GM18508 (cell line): ENCODE measurements around the gene DACT1.

Source experiments
- ATAC-seq: cut with Tn5 transposase; IDR thresholded peaks from one replicate; pipeline ENCODE4 v1.9.1; 2021; ENCODE audit warnings: moderate number of reproducible peaks; ENCODE audit not compliant: insufficient read depth, unreplicated experiment

Gene DACT1

GRCh38 chr14:58665773-58666500 is 28.2 kb downstream of the DACT1 start:
- ATAC-seq, result no peak

GRCh38 chr14:58666737-58667136 is 29.0 kb downstream of the DACT1 start:
- no peak for ATAC-seq

- no peak for ATAC-seq
Measured at GRCh38 chr14:58667900-58668299, 30.1 kb downstream of the DACT1 start.

DNA sequence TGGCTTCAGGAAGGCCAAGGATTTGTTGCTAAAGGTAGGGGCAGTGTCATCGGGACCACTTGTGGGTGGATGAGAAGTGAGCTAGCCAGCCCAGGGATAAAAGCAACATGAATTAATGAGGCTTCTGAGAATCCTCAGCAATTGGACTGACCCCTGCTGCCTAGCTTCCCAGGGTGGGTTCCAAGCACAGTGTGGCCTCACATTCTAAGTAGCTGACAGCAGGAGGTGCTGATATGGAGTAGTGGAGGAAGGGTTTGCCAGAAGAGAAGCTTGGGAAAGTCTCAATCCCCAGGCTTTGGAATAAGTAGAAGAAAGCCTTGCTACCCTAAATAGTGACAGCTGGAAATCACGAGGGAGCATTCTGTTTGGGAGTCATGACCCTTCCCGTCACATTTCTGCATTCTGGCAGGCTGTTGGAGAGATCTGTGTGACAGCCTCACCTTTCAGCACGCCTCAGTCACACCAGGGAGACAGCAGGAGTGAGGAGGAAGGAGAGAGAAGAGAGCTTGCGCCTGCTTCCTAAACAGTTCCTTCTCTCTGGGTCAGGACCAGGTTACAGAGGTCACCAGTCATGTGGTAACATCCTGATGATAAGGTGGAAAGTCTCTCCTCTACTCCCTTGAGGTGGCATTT is 31.2 kb downstream of the DACT1 start:
- no peak for ATAC-seq

DNA sequence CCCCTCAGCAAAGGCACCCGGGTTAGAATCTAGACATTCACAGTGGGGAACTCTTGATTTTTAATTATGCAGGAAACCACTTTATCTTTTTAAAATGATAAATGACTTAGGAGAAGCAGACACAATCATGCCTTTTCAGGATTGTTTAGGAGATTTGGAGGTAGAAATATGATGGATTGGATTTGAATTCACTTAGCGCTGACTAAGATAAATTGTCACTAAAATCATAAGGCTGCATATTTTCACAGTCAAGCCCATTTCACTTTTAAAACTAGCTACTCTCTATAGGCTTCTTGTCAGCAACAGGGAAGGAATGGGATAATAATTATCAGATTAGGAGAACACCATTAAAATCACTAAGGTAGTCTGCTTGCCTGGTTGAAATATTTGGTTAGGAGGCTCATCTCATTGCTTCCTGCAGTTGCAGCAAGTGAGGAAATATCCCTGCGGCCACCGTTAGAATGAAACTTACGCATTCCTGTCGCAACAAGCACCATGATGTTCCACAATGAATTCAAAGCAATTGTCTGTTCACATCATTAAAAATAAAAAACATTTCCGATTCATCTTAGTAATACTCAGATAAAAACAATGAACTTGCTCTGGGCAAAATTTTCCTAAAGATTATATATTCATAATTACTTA is 31.9 kb downstream of the DACT1 start:
- no peak for ATAC-seq

GRCh38 chr14:58671024-58671423 is 33.3 kb downstream of the DACT1 start:
- ATAC-seq, result no peak

GRCh38 chr14:58671436-58671835 is 33.7 kb downstream of the DACT1 start:
- no peak for ATAC-seq

DNA sequence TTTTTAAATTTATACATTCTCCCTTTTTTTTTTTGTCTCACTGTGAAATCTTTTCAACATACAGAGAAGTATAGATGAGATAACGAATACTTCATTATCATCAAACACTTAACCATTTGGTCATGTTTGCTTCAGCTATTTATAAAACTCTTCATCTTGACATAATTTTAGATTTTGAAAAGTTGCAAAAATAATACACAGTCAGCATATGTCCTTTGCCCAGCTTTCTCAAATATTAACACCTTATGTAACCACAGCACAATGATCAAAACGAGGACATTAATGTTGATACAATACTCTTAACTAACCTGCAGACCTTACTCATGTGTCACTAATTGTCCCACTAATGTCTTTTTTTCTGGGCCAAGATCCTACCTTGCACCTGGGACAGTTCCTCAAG is 36.0 kb downstream of the DACT1 start:
- ATAC-seq, result no peak

GRCh38 chr14:58677001-58677400 is 39.2 kb downstream of the DACT1 start:
- ATAC-seq, result no peak

GRCh38 chr14:58677517-58677916 is 39.8 kb downstream of the DACT1 start:
- ATAC-seq, result no peak

DNA sequence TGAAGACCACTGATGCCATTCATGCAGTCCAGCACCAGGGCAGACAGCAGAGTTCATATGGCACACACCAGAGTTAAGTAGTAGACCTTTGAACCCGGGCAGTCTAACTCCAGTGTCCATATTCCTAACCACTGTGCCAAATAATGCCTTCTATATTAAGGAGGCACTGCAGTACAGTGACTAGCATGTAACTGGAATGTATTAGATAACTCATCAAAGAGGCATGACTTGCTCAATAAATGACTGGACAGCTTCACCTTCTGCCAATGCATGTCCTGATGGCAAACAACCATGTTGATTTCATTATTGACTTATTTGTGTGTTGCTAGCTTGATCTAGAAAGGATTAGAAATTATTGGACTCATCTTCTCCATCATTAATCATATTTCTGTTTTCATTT is 40.2 kb downstream of the DACT1 start:
- ATAC-seq, result no peak

DNA sequence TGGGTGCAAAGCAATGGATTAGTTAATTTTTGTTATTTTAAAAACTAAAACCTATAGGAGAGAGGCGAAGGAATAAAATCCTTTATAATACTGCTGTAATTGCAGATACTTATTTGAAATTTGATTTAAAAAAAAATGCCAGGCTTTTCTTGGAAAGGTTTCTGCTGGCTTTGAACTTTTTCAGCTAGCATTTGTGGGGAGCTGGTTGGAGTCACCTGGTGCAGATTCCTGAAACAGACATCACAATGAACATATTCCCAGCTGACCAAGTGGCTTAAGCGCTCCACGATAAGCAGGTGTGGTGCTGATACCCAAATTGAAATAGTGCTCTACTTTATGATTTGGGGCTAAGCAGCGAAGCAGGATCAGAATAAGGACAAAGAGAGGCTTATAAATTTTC is 42.9 kb downstream of the DACT1 start:
- no peak for ATAC-seq

- no peak for ATAC-seq
Measured at GRCh38 chr14:58687232-58687795, 49.6 kb downstream of the DACT1 start.

GRCh38 chr14:58690801-58691516 is 53.2 kb downstream of the DACT1 start:
- no peak for ATAC-seq

- no peak for ATAC-seq
Measured at GRCh38 chr14:58693048-58693447, 55.3 kb downstream of the DACT1 start.

DNA sequence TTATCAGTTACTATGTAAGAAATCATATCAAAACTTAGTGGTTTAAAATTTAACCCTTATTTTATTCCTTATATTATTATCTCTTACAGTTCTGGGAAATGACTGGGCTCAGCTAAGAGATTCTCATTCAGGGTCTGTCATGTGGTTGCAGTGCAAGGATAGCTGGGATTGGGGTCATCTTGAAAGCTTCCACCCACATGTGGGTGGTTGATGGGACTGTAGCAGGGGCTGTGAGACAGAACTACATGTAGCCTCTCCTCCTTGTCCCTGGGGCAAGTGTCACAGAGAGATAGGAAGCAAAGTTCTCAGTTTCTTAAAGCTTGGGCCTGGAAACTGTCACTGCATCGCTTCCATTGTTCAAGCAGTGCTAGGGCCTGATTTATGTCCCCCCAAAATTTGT is 57.8 kb downstream of the DACT1 start:
- no peak for ATAC-seq

GRCh38 chr14:58697266-58697929 is 59.6 kb downstream of the DACT1 start:
- ATAC-seq, result no peak
